ENCODE results near the gene PPEF1.

The PPEF1 gene

GRCh38 chrX:18707426-18708049, at the start of gene PPEF1:
Gene PPEF1, plus strand, starts transcription at chrX:18707645. Its CDS starts 136 bp downstream, at chrX:18707781.
- FAIRE-seq, result no peak

- FAIRE-seq, result no peak
Observed at GRCh38 chrX:18661273-18661672, 46.2 kb upstream of the PPEF1 start.

- no peak for FAIRE-seq
Observed at GRCh38 chrX:18664947-18665346, 42.5 kb upstream of the PPEF1 start.

- FAIRE-seq, result no peak
Observed at GRCh38 chrX:18666614-18667013, 40.8 kb upstream of the PPEF1 start.

- FAIRE-seq, result no peak
Observed at GRCh38 chrX:18668071-18668835, 39.2 kb upstream of the PPEF1 start.

- no peak for FAIRE-seq
Observed at GRCh38 chrX:18672008-18672407, 35.4 kb upstream of the PPEF1 start, which contains the start of gene RS1. Gene RS1, minus strand, starts transcription at chrX:18672108. Its CDS starts 40 bp downstream, at chrX:18672068.

- FAIRE-seq, result no peak
Observed at GRCh38 chrX:18674417-18674787, 33.0 kb upstream of the PPEF1 start.

- peak; percentile 9 for FAIRE-seq
Observed at GRCh38 chrX:18674788-18675735, 32.4 kb upstream of the PPEF1 start.

- no peak for FAIRE-seq
Observed at GRCh38 chrX:18676050-18676449, 31.4 kb upstream of the PPEF1 start.

GRCh38 chrX:18676470-18676869, 31.0 kb upstream of the PPEF1 start:
- FAIRE-seq, result no peak

GRCh38 chrX:18677161-18677869, 30.1 kb upstream of the PPEF1 start:
- FAIRE-seq, result no peak

- FAIRE-seq, result no peak
Observed at GRCh38 chrX:18681996-18682395, 25.4 kb upstream of the PPEF1 start.

GRCh38 chrX:18682979-18683387, 24.5 kb upstream of the PPEF1 start:
- FAIRE-seq, result no peak

- FAIRE-seq, result no peak
Observed at GRCh38 chrX:18687856-18688495, 19.5 kb upstream of the PPEF1 start.

GRCh38 chrX:18691431-18691830, 16.0 kb upstream of the PPEF1 start:
- no peak for FAIRE-seq

- FAIRE-seq, result no peak
Observed at GRCh38 chrX:18692541-18692940, 14.9 kb upstream of the PPEF1 start.

- FAIRE-seq, result no peak
Observed at GRCh38 chrX:18696653-18697052, 10.8 kb upstream of the PPEF1 start.

- no peak for FAIRE-seq
Observed at GRCh38 chrX:18698737-18699650, 8.5 kb upstream of the PPEF1 start.

- FAIRE-seq, result no peak
Observed at GRCh38 chrX:18701621-18702361, 5.7 kb upstream of the PPEF1 start.
